HUES6 (cell line): ENCODE measurements around the gene MAFG.
"Not testable (repeated sequence)": the region's sequence is repeated elsewhere in the genome, so short reads cannot be mapped to it uniquely, and the experiment has no call there.

Experiments
- H3K27ac ChIP-seq: 2 replicates; pipeline ENCODE4 v1.7.0; 2013; ENCODE audit warnings: low read depth, mild to moderate bottlenecking, low read length, inconsistent platforms
- H3K27me3 ChIP-seq: 2 replicates; pipeline ENCODE4 v1.6.1; 2013; ENCODE audit warnings: low read length; ENCODE audit not compliant: control insufficient read depth, insufficient read depth
- H3K36me3 ChIP-seq: 2 replicates; pipeline ENCODE4 v1.6.1; 2013; ENCODE audit warnings: low read length; ENCODE audit not compliant: control insufficient read depth, insufficient read depth
- H3K4me1 ChIP-seq: 2 replicates; pipeline ENCODE4 v1.6.1; 2013; ENCODE audit warnings: low read length; ENCODE audit not compliant: control insufficient read depth, insufficient read depth
- H3K4me3 ChIP-seq: 2 replicates; pipeline ENCODE4 v1.5.1; 2013; ENCODE audit warnings: low read depth, low read length
- H3K9ac ChIP-seq: one replicate; pipeline ENCODE4 v1.6.1; 2013; ENCODE audit warnings: mild to moderate bottlenecking, low read length
- H3K9me3 ChIP-seq: 2 replicates; pipeline ENCODE4 v1.6.1; 2013; ENCODE audit warnings: low read depth, low read length; ENCODE audit not compliant: control insufficient read depth, insufficient read depth

Gene MAFG

GRCh38 chr17:81956607-81957589 lies 29.4 kb upstream of the MAFG start:
- H3K9ac ChIP-seq: no peak overlapping the region
- peaks cover 51% of the 10 kb centered on the region for H3K27me3 ChIP-seq

GRCh38 chr17:81955756-81956544 lies 28.4 kb upstream of the MAFG start:
- Histone ChIP-seq H3K36me3 (no peaks in the 10 kb centered on the region), H3K27ac (no peak overlapping the region), H3K27me3 (peaks cover 44% of the 10 kb centered on the region), H3K9ac (no peak overlapping the region), H3K4me1 (peaks cover 4% of the 10 kb centered on the region; the same call in 1 of the 2 replicates), H3K4me3 (no peak overlapping the region), H3K9me3 (no peaks in the 10 kb centered on the region)

More at GRCh38 chr17:81956607-81957589, 29.4 kb upstream of the MAFG start:
- Histone ChIP-seq H3K27ac (no peak overlapping the region), H3K4me1 (peaks cover 4% of the 10 kb centered on the region), H3K9me3 (no peaks in the 10 kb centered on the region), H3K4me3 (no peak overlapping the region), H3K36me3 (no peaks in the 10 kb centered on the region)

GRCh38 chr17:81955058-81955681 lies 27.6 kb upstream of the MAFG start:
- H3K4me1 ChIP-seq: peaks cover 4% of the 10 kb centered on the region; the same call in 1 of the 2 replicates

GRCh38 chr17:81954131-81955057 lies 26.9 kb upstream of the MAFG start:
- Histone ChIP-seq H3K9ac (no peak overlapping the region), H3K27ac (no peak overlapping the region), H3K36me3 (no peaks in the 10 kb centered on the region), H3K27me3 (peaks cover 28% of the 10 kb centered on the region), H3K9me3 (no peaks in the 10 kb centered on the region), H3K4me3 (no peak overlapping the region), H3K4me1 (peaks cover 4% of the 10 kb centered on the region; the same call in 1 of the 2 replicates)

More at GRCh38 chr17:81955058-81955681, 27.6 kb upstream of the MAFG start:
- Histone ChIP-seq H3K9ac (no peak overlapping the region), H3K36me3 (no peaks in the 10 kb centered on the region), H3K27ac (no peak overlapping the region), H3K27me3 (peaks cover 36% of the 10 kb centered on the region), H3K9me3 (no peaks in the 10 kb centered on the region), H3K4me3 (no peak overlapping the region)

- H3K27me3 ChIP-seq: peaks cover 19% of the 10 kb centered on the region
- not testable (repeated sequence) for H3K4me3 ChIP-seq, H3K36me3 ChIP-seq, H3K9me3 ChIP-seq, H3K4me1 ChIP-seq, H3K27ac ChIP-seq, H3K9ac ChIP-seq
Measured at GRCh38 chr17:81953443-81953842, 25.9 kb upstream of the MAFG start.

GRCh38 chr17:81952792-81953228 lies 25.3 kb upstream of the MAFG start:
- Histone ChIP-seq H3K4me3 (no peak overlapping the region), H3K27me3 (peaks cover 12% of the 10 kb centered on the region), H3K36me3 (no peaks in the 10 kb centered on the region), H3K9ac (no peak overlapping the region), H3K9me3 (no peaks in the 10 kb centered on the region), H3K4me1 (no peaks in the 10 kb centered on the region), H3K27ac (no peak overlapping the region)

- Histone ChIP-seq H3K9me3 (no peaks in the 10 kb centered on the region), H3K9ac (no peak overlapping the region), H3K4me3 (no peak overlapping the region), H3K27ac (no peak overlapping the region), H3K36me3 (no peaks in the 10 kb centered on the region), H3K4me1 (no peaks in the 10 kb centered on the region), H3K27me3 (peaks cover 5% of the 10 kb centered on the region)
Measured at GRCh38 chr17:81951785-81952684, 24.5 kb upstream of the MAFG start.

GRCh38 chr17:81950501-81950900 lies 23.0 kb upstream of the MAFG start:
- no peaks in the 10 kb centered on the region for H3K9me3 ChIP-seq
- no peak overlapping the region for H3K4me3 ChIP-seq
- no peak overlapping the region for H3K9ac ChIP-seq
- no peak overlapping the region for H3K27ac ChIP-seq
- H3K36me3 ChIP-seq: no peaks in the 10 kb centered on the region
- H3K27me3 ChIP-seq: no peaks in the 10 kb centered on the region; the same call in 1 of the 2 replicates
- H3K4me1 ChIP-seq: no peaks in the 10 kb centered on the region

- Histone ChIP-seq H3K9ac (no peak overlapping the region), H3K27me3 (no peaks in the 10 kb centered on the region), H3K4me3 (no peak overlapping the region), H3K4me1 (no peaks in the 10 kb centered on the region), H3K36me3 (no peaks in the 10 kb centered on the region), H3K27ac (no peak overlapping the region), H3K9me3 (no peaks in the 10 kb centered on the region)
Measured at GRCh38 chr17:81948635-81949378, 21.3 kb upstream of the MAFG start.
